GM19452 (cell line): ENCODE measurements around the gene DMPK.
A peak's percentile ranks its signal among the peaks of the same experiment; 100 is the strongest.

ENCODE experiments used
- ATAC-seq: cut with Tn5 transposase; IDR thresholded peaks from one replicate; pipeline ENCODE4 v1.9.1; 2021; ENCODE audit not compliant: unreplicated experiment

Gene DMPK

GRCh38 chr19:45782162-45782691 is at the start of gene DMPK:
Gene DMPK (minus strand): TSS chr19:45782490. CDS start chr19:45782352, 138 bp downstream.
- ATAC-seq = no peak

- ATAC-seq = no peak
Observed at GRCh38 chr19:45828945-45829344, 46.7 kb upstream of the DMPK start.

GRCh38 chr19:45828523-45828922 is 46.2 kb upstream of the DMPK start:
- ATAC-seq = no peak

GRCh38 chr19:45827459-45828093 is 45.3 kb upstream of the DMPK start:
- no peak for ATAC-seq

GRCh38 chr19:45826934-45827333 is 44.6 kb upstream of the DMPK start:
- ATAC-seq = no peak

- ATAC-seq = no peak
Observed at GRCh38 chr19:45825917-45826893, 43.9 kb upstream of the DMPK start.

GRCh38 chr19:45825263-45825605 is 42.9 kb upstream of the DMPK start:
- no peak for ATAC-seq

- no peak for ATAC-seq
Observed at GRCh38 chr19:45824531-45825262, 42.4 kb upstream of the DMPK start.

GRCh38 chr19:45824041-45824471 is 41.8 kb upstream of the DMPK start:
- no peak for ATAC-seq

- ATAC-seq = no peak
Observed at GRCh38 chr19:45823182-45823581, 40.9 kb upstream of the DMPK start.

- ATAC-seq = no peak
Observed at GRCh38 chr19:45822716-45823115, 40.4 kb upstream of the DMPK start.

- ATAC-seq = no peak
Observed at GRCh38 chr19:45821570-45821969, 39.3 kb upstream of the DMPK start.

- ATAC-seq = no peak
Observed at GRCh38 chr19:45821103-45821521, 38.8 kb upstream of the DMPK start.

GRCh38 chr19:45820413-45821102 is 38.3 kb upstream of the DMPK start:
- no peak for ATAC-seq

GRCh38 chr19:45819769-45820168 is 37.5 kb upstream of the DMPK start:
- ATAC-seq = no peak

- ATAC-seq = no peak
Observed at GRCh38 chr19:45817725-45818301, 35.5 kb upstream of the DMPK start.

- peak; percentile 91 for ATAC-seq
Observed at GRCh38 chr19:45817010-45817724, 34.9 kb upstream of the DMPK start.

- ATAC-seq = no peak
Observed at GRCh38 chr19:45816236-45817009, 34.1 kb upstream of the DMPK start.
